ENCODE data around the gene FARP2.

FARP2 gene

GRCh38 chr2:241460631-241461030 lies 104.5 kb downstream of the FARP2 start:
- no peak for DNase-seq

- no peak for DNase-seq
Measured at GRCh38 chr2:241461693-241462677, 105.9 kb downstream of the FARP2 start.

- no peak for DNase-seq
Measured at GRCh38 chr2:241463276-241464135, 107.4 kb downstream of the FARP2 start.

GRCh38 chr2:241465543-241465942 lies 109.5 kb downstream of the FARP2 start:
- DNase-seq = no peak

GRCh38 chr2:241466230-241466629 lies 110.1 kb downstream of the FARP2 start:
- no peak for DNase-seq

GRCh38 chr2:241467777-241468475 lies 111.8 kb downstream of the FARP2 start:
- no peak for DNase-seq

- no peak for DNase-seq
Measured at GRCh38 chr2:241468476-241468781, 112.3 kb downstream of the FARP2 start.

- no peak for DNase-seq
Measured at GRCh38 chr2:241469746-241470145, 113.7 kb downstream of the FARP2 start.

GRCh38 chr2:241473399-241473798 lies 117.3 kb downstream of the FARP2 start:
- DNase-seq = no peak

GRCh38 chr2:241475267-241475666 lies 119.2 kb downstream of the FARP2 start:
- DNase-seq = no peak

- DNase-seq = no peak
Measured at GRCh38 chr2:241478166-241478565, 122.1 kb downstream of the FARP2 start.

GRCh38 chr2:241479026-241479898 lies 123.2 kb downstream of the FARP2 start:
- no peak for DNase-seq

GRCh38 chr2:241481687-241482086 lies 125.6 kb downstream of the FARP2 start:
- no peak for DNase-seq

GRCh38 chr2:241482126-241482955 lies 126.3 kb downstream of the FARP2 start:
- DNase-seq = no peak

GRCh38 chr2:241483305-241483704 lies 127.2 kb downstream of the FARP2 start:
- no peak for DNase-seq

GRCh38 chr2:241485172-241485911 lies 129.3 kb downstream of the FARP2 start:
- no peak for DNase-seq

- DNase-seq = no peak
Measured at GRCh38 chr2:241489088-241489487, 133.0 kb downstream of the FARP2 start.

GRCh38 chr2:241489733-241490680 lies 133.9 kb downstream of the FARP2 start:
- no peak for DNase-seq

- no peak for DNase-seq
Measured at GRCh38 chr2:241490825-241491506, 134.9 kb downstream of the FARP2 start.

Data from CD4-positive, alpha-beta T cell treated with Interleukin-1 beta for 1 hour (primary cell).